HepG2 (cell line): ENCODE data around the gene SLC6A16. TPM values are rescaled to one million over a fixed set of nuclear protein-coding genes. Genes with fewer than 3 reads are reported as not detected.

Experiments
- ARID2 ChIP-seq: sonication (generic); formaldehyde crosslinking; IDR thresholded peaks from 2 replicates; pipeline ENCODE4 v1.8.1; 2022; ENCODE audit warnings: mild to moderate bottlenecking, missing genetic modification reagents, borderline replicate concordance
- ATRX ChIP-seq: sonication (generic); formaldehyde crosslinking; IDR thresholded peaks from 2 replicates; pipeline ENCODE4 v1.4.0; 2020; ENCODE audit warnings: missing genetic modification reagents, borderline replicate concordance
- CREB3 ChIP-seq: sonication (generic); formaldehyde crosslinking; IDR thresholded peaks from 2 replicates; pipeline ENCODE4 v1.5.0; 2020; ENCODE audit warnings: missing genetic modification reagents
- CTCF ChIP-seq: sonication (generic); formaldehyde crosslinking; IDR thresholded peaks from 2 replicates; pipeline ENCODE4 v1.5.0; 2020; ENCODE audit warnings: mild to moderate bottlenecking, missing genetic modification reagents, moderate library complexity
- FIP1L1 ChIP-seq: fragments of 200-400 bp; formaldehyde crosslinking; IDR thresholded peaks from 2 replicates; pipeline ENCODE4 v1.6.1; 2018; ENCODE audit warnings: low read depth, mild to moderate bottlenecking, low read length, moderate library complexity, borderline replicate concordance; ENCODE audit not compliant: insufficient read depth
- ISL2 ChIP-seq: sonication (generic); formaldehyde crosslinking; IDR thresholded peaks from 2 replicates; pipeline ENCODE4 v1.5.0; 2020; ENCODE audit warnings: missing genetic modification reagents
- NCOA2 ChIP-seq: sonication (generic); formaldehyde crosslinking; IDR thresholded peaks from 2 replicates; pipeline ENCODE4 v1.8.0; 2022; ENCODE audit warnings: inconsistent platforms
- NFYB ChIP-seq: sonication (generic); formaldehyde crosslinking; IDR thresholded peaks from 2 replicates; pipeline ENCODE4 v1.4.0; 2020; ENCODE audit warnings: missing genetic modification reagents
- NFYC ChIP-seq: IDR thresholded peaks from 2 replicates; pipeline ENCODE4 v1.6.1; 2016; ENCODE audit warnings: missing genetic modification reagents, missing compliant biosample characterization
- POGZ ChIP-seq: sonication (generic); formaldehyde crosslinking; IDR thresholded peaks from 2 replicates; pipeline ENCODE4 v1.4.0; 2020; ENCODE audit warnings: mild to moderate bottlenecking, missing genetic modification reagents
- STAG1 ChIP-seq: sonication (generic); formaldehyde crosslinking; IDR thresholded peaks from 2 replicates; pipeline ENCODE4 v1.4.0; 2020; ENCODE audit warnings: missing genetic modification reagents
- TBP ChIP-seq: sonication (generic); formaldehyde crosslinking; IDR thresholded peaks from 2 replicates; pipeline ENCODE4 v1.5.0; 2020; ENCODE audit warnings: missing genetic modification reagents
- TERF1 ChIP-seq: sonication (generic); formaldehyde crosslinking; IDR thresholded peaks from 2 replicates; pipeline ENCODE4 v1.8.0; 2022; ENCODE audit warnings: mild to moderate bottlenecking, missing genetic modification reagents, moderate library complexity
- USF2 ChIP-seq, 2 experiments: sonication (generic) in 1 of 2; formaldehyde crosslinking in 1 of 2; IDR thresholded peaks; 2 replicates each; pipeline versions ENCODE4 v1.5.1 to v1.6.1; 2011 to 2020; ENCODE audit warnings: borderline replicate concordance in 1 of 2, low read depth in 1 of 2, low read length in 1 of 2, mild to moderate bottlenecking in 1 of 2, missing genetic modification reagents in 1 of 2, moderate library complexity in 1 of 2
- ZBTB25 ChIP-seq: IDR thresholded peaks from 2 replicates; pipeline ENCODE4 v1.6.1; 2018; ENCODE audit warnings: missing genetic modification reagents
- ZBTB26 ChIP-seq: IDR thresholded peaks from 2 replicates; pipeline ENCODE4 v1.6.1; 2016; ENCODE audit warnings: missing compliant biosample characterization, missing genetic modification reagents, borderline replicate concordance
- ZFP36L2 ChIP-seq: sonication (generic); formaldehyde crosslinking; IDR thresholded peaks from 2 replicates; pipeline ENCODE4 v1.4.0; 2020; ENCODE audit warnings: missing genetic modification reagents
- ZNF24 ChIP-seq: fragments of 450-650 bp; IDR thresholded peaks from 2 replicates; pipeline ENCODE4 v1.6.1; 2017; ENCODE audit warnings: antibody characterized with exemption, mild to moderate bottlenecking
- ZNF775 ChIP-seq: sonication (generic); formaldehyde crosslinking; IDR thresholded peaks from 2 replicates; pipeline ENCODE4 v1.4.0; 2020; ENCODE audit warnings: missing genetic modification reagents, mild to moderate bottlenecking, moderate library complexity, borderline replicate concordance
- ZNF883 ChIP-seq: sonication (generic); formaldehyde crosslinking; IDR thresholded peaks from 2 replicates; pipeline ENCODE4 v1.5.1; 2020; ENCODE audit warnings: mild to moderate bottlenecking, missing genetic modification reagents; ENCODE audit errors: not compliant biosample characterization
- ZSCAN29 ChIP-seq: sonication (generic); formaldehyde crosslinking; conservative IDR thresholded peaks from 2 replicates; pipeline ENCODE4 v1.4.0; 2020; ENCODE audit warnings: mild to moderate bottlenecking, missing genetic modification reagents
- polyA plus RNA-seq, 8 experiments: library from polyadenylated mRNA; depleted of rRNA in 3 of 8; stranded (reverse) in 7 of 8; unstranded in 1 of 8; fragments of >200 nt; fragmentation: Illumina TruSeq in 4 of 8; extraction: Trizol in 4 of 8; gene quantifications; 2 replicates each; pipeline versions ENCODE4 v1.2.1 to v1.2.3, GENCODE V29; 2011 to 2016; ENCODE audit warnings: low read depth in 4 of 8, missing spikeins in 1 of 8, mixed read lengths in 1 of 8; ENCODE audit not compliant: insufficient read depth in 1 of 8
- total RNA-seq, 5 experiments: library from RNA; depleted of rRNA; stranded (reverse); fragments of >200 nt; fragmentation: Illumina TruSeq; extraction: Trizol; gene quantifications; 2 replicates each; pipeline ENCODE4 v1.2.3, GENCODE V29; 2016; ENCODE audit warnings: low read depth in 1 of 5

SLC6A16 gene
- total and polyA plus RNA-seq, 2 of the 13 experiments (the other 11 are each of a cell fraction or from before 2014, with no cell fraction given), result 0.07 to 0.18 TPM

- TF ChIP-seq TERF1 (CRISPR knock-in tag) (no peak), FIP1L1 (no peak), NFYC (CRISPR knock-in tag) (peak; percentile 76), ZFP36L2 (CRISPR knock-in tag) (no peak), CREB3 (no peak), NCOA2 (CRISPR knock-in tag) (no peak), ZSCAN29 (CRISPR knock-in tag) (no peak), ARID2 (CRISPR knock-in tag) (no peak), USF2 (IDR thresholded peaks at IDR 0.05; ENCODE audit: low read depth, low read length) (0 out of 2 replicates have a peak, but pooled peaks have one; percentile 41), USF2 (CRISPR knock-in tag; IDR thresholded peaks at IDR 0.05; ENCODE audit: borderline replicate concordance) (peak; percentile 72; the same call in 1 of the 2 replicates), ZBTB26 (no peak), ZNF775 (CRISPR knock-in tag) (no peak), ISL2 (CRISPR knock-in tag) (no peak), ATRX (CRISPR knock-in tag) (no peak), ZNF24 (no peak), POGZ (no peak), TBP (no peak), ZNF883 (no peak), NFYB (peak; percentile 72), CTCF (CRISPR knock-in tag) (peak; percentile 18; the same call in 1 of the 2 replicates), STAG1 (CRISPR knock-in tag) (no peak), ZBTB25 (no peak)
Observed at GRCh38 chr19:49347835-49348234, 22.8 kb upstream of the SLC6A16 start (continued).
